Adrenal gland (tissue), 5 donors: Measurements from ENCODE around the gene ZNF787.

Experiments
- CTCF ChIP-seq, 6 experiments: fragments of 450-650 bp in 4 of 6; fragments of 200-600 bp in 2 of 6; sonication (generic) in 1 of 6; IDR thresholded peaks; 1 replicate in 5 of 6; 2 replicates in 1 of 6; pipeline versions ENCODE4 v1.5.1 to v1.8.0; 2016 to 2021; ENCODE audit warnings: antibody characterized with exemption in 6 of 6, mild to moderate bottlenecking in 2 of 6, moderate library complexity in 1 of 6
- POLR2A ChIP-seq, 2 donors: fragments of 450-650 bp; IDR thresholded peaks; one replicate each; pipeline ENCODE4 v1.6.1; 2017; ENCODE audit warnings: antibody characterized with exemption in 2 of 2, mild to moderate bottlenecking in 2 of 2, moderate library complexity in 1 of 2
- donor health status: DM: no; HTN: no; CAD: no.

- TF ChIP-seq CTCF (IDR thresholded peaks at IDR 0.05) = no peak
- TF ChIP-seq POLR2A (IDR thresholded peaks at IDR 0.05) = no peak
Measured at GRCh38 chr19:56125806-56126590, 4.9 kb upstream of the ZNF787 start.
